Epithelial cell of alveolus of lung (primary cell): Measurements from ENCODE around the gene TP53TG3C. TPM values are rescaled to one million over a fixed set of nuclear protein-coding genes. Genes with fewer than 3 reads are reported as not detected.

Source experiments
- total RNA-seq: library from RNA; depleted of rRNA; stranded (reverse); fragments of >200 nt; gene quantifications from 2 replicates; pipeline ENCODE4 v1.2.1, GENCODE V29; 2015

TP53TG3C gene, protein sequence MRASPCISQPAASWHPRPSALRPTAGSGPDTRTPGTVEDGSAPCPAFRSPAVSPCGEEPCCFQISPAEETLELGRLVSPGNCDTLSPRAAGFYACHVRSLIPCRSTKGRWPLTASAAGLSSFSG
- total RNA-seq: not detected in 2 replicates

DNA sequence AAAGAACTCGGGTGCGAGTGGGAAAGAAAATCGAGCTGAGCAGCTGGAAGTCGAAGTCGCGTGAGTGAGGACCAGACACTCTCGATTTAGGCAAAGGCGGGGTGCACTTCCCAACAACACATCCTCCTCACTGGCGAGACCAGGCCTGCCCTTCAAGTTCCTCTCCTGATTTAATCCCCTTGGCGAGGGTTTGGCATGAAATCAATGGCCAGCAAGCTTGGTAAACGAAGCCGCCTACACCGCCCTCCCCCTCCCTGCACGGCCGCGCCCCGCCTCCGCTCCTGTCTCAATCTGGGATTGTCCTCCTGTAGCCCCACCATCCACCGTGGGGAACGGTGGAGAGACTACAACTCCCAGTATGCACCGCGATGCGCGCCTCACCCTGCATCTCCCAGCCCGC, at the start of gene TP53TG3C:
TP53TG3C (plus strand) TSS at position 301 of the 400 bp plus-strand sequence; CDS start at position 369, 68 bp downstream.

Other genes starting within 250 kb of the TP53TG3C start
- gene TP53TG3E, start 110.1 kb downstream of the TP53TG3C start, total RNA-seq: not detected in 2 replicates
- gene TP53TG3B, start 166.6 kb downstream of the TP53TG3C start, total RNA-seq: not detected in 2 replicates